CMK (cell line): Measurements from ENCODE around the gene NPAP1.
"Not testable (repeated sequence)": the region's sequence is repeated elsewhere in the genome, so short reads cannot be mapped to it uniquely, and the experiment has no call there.

Source experiments
- DNase-seq: peaks from one replicate; pipeline ENCODE4 v3.0.0-alpha.2; 2010; ENCODE audit warnings: low read depth

The NPAP1 gene, protein sequence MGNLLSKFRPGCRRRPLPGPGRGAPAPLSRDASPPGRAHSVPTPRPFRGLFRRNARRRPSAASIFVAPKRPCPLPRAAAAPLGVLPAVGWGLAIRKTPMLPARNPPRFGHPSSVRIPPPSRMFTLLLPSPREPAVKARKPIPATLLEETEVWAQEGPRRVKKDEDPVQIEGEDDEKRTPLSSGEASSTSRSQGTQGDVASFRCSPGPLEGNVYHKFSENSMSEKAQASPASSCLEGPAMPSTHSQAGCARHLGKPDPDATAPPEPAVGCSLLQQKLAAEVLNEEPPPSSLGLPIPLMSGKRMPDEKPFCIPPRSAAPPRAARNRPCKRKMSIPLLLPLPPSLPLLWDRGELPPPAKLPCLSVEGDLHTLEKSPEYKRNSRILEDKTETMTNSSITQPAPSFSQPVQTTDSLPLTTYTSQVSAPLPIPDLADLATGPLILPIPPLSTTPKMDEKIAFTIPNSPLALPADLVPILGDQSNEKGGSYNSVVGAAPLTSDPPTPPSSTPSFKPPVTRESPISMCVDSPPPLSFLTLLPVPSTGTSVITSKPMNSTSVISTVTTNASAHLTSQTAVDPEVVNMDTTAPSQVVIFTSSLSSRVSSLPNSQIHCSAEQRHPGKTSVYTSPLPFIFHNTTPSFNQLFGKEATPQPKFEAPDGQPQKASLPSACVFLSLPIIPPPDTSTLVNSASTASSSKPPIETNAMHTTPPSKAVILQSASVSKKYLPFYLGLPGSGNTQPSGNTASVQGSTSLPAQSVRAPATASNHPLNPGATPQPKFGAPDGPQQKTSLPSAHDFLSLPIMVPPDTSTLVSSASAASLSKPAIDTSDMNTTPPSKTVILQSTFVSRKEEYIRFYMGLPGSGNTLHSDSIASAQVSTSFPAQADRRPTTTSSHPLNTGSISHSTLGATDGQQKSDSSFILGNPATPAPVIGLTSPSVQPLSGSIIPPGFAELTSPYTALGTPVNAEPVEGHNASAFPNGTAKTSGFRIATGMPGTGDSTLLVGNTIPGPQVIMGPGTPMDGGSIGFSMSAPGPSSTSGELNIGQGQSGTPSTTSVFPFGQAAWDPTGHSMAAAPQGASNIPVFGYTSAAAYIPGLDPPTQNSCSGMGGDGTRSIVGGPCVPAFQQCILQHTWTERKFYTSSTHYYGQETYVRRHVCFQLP

DNA sequence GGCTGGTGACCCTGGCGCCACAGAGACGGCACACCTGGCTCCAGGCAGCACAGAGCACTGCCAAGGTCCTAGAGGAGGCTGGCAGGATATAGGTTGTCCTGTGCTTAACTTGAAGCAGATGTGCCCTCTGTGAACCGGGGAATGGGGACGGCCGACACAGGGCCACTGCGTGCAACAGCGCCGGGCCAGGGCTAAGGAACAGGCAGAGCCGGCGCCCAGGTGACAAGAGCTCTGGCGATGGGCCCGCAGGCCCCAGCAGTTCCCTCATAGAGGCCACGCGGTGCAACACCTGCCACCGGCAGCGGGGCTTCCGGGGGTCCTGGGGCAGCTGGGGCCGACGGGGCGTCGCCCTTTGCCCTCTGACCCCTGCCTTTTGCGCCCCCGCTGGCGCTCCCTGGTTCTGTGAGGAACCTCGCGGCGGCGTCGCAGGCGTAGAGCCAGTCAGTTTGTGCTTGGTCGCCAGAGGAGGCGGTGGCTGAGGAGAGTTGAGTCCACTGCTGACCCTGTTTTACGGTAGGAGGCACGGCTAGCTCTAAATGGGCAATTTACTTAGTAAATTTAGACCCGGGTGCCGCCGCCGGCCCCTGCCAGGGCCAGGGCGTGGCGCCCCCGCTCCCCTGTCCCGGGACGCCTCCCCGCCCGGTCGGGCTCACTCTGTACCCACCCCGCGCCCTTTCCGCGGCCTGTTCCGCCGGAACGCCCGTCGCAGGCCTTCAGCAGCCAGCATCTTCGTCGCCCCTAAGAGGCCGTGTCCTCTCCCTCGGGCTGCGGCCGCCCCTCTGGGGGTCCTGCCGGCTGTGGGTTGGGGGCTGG is at the start of gene NPAP1:
TSS of gene NPAP1 (plus strand) at position 444 of the 813 bp plus-strand sequence. CDS start at position 537, 93 bp downstream.
- no peak for DNase-seq

DNA sequence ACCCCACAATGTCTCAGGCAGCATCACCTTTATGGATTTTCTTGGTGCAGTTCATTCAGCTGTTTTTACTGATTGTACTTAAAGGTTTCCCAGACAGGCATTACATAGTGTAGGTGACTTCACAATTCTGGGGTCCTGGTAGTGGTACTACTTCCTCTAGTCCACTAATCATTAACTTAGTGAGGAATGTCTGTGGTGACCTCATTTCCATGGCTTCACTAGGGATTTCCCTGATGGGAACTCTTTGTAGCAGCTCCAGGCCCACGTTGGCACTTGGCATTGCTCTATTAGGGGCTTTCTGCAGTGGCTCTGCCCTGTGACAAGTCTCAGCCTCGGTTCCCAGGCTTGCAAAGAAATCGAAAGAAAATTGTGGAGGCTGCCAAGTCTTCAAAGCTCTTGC is 48.1 kb upstream of the NPAP1 start:
- no peak for DNase-seq

DNA sequence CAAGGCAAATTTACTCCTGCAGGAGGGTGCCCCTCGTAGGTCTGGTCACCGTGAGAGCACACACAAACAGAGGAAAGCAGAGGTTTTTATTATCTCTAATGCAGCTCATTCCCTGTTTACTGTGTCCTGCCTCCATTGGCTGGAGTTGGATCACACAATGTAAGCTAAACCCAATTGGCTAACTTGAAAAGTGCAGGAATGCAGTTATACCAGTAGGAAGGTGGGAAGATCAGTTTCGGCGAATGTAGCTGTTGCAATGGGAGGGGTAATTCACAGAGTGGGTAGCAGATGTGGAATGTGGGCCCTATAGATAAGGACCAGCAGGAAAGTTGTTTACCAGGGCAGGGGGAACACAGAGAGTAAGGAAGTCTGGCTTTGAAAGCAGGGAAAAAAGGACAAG is 42.5 kb upstream of the NPAP1 start:
- DNase-seq = no peak

DNA sequence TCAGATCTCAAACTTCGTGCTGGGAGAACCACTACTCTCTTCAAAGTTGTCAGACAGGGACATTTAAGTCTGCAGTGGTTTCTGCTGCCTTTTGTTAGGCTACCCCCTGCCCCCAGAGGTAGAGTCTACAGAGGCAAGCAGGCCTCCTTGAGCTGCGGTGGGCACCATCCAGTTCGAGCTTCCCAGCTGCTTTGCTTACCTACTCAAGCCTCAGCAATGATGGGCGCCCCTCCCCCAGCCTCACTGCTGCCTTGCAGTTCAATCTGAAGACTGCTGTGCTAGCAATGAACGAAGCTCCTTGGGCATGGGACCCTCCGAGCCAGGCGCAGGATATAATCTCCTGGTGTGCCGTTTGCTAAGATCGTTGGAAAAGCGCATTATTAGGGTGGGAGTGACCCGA is 36.2 kb upstream of the NPAP1 start:
- DNase-seq = not testable (repeated sequence)

DNA sequence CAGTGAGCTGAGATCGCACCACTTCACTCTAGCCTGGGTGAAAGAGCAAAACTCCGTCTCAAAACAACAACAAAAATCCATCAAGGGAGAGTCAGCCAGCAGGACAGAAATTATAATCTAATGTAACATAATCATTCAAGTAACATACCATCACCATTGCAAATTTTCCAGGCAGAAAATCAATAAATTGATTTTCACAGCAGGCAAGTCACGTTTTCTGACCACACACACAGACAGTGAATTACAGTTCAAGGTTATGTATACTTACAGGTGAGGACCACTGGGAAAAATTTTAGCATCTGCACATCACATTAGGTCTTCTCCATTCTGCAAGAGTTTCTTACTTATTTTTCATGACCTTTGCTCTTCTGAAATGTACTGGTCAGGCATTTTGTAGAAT is 29.9 kb upstream of the NPAP1 start:
- no peak for DNase-seq

DNA sequence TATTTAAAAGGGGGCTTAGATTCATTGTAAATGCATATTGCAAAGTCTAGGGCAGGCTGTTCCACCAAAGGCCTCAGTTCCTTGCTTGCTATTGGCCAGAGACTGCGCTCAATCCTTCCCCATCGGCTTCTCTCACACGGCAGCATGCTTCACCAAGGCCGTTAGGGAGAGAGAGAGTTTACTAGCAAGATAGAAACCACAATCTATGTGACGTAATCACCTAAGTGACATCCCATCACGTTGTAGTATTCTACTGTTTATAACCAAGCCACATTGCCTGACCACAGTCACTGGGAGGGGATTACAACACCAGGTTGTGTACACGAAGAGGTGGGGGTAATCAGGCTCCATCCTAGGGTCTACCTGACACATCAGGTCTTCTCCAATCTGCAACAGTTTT is 16.0 kb upstream of the NPAP1 start:
- no peak for DNase-seq

DNA sequence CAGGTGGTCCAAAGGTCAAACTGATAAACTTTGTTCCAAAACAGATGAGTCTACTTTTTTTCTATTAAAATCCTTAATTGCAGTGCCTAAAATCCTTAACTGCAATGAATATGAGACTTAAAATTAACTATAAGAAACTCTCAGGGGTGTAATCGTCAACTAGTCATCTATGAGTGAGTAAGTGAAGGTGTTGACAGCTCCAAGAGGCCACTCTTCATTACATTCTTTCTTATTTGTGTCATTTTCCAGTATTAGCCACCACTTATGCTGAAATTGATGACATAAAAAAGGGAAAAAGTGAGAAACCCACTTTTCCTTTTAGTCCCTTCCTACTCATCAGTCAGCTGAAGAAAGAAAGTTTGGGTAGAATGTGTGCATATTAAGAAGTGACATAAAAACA is 12.6 kb upstream of the NPAP1 start:
- DNase-seq = no peak

DNA sequence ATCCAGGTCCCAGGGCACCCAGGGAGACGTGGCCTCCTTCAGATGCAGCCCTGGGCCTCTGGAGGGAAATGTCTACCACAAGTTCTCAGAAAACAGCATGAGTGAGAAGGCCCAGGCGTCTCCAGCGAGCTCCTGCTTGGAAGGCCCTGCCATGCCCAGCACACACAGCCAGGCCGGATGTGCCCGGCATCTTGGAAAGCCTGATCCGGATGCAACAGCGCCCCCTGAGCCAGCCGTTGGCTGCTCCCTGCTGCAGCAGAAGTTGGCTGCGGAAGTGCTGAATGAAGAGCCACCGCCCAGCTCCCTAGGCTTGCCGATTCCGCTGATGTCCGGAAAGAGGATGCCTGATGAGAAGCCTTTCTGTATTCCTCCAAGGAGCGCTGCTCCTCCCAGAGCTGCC is 856 bp downstream of the NPAP1 start:
- no peak for DNase-seq

DNA sequence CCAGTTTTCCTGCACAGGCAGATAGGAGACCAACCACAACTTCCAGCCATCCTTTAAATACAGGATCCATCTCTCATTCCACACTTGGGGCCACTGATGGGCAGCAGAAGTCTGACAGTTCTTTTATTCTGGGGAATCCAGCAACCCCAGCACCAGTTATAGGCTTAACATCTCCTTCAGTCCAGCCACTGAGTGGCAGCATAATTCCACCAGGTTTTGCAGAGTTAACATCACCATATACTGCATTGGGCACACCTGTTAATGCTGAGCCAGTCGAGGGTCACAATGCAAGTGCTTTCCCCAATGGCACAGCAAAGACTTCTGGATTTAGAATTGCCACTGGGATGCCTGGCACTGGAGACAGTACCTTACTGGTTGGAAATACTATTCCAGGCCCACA is 2.9 kb downstream of the NPAP1 start:
- DNase-seq = no peak

DNA sequence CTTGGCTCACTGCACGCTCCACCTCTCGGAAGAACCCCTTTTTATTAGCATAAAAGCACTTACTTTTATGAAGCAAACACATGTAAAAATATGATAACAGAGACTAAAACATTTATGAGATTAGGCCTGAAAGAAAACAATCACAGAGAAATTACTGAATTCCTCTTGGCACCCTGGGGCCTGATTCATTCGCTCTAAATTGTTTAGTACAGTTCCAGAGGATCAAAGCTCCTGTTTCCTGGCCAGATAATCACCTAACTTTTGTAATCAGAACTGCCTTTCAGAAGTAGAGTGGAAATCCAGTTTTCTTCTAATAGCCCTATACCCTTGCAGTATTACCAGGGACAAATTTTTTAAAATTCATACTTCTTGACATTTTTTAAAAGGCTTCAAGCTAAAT is 6.4 kb downstream of the NPAP1 start:
- DNase-seq = no peak

DNA sequence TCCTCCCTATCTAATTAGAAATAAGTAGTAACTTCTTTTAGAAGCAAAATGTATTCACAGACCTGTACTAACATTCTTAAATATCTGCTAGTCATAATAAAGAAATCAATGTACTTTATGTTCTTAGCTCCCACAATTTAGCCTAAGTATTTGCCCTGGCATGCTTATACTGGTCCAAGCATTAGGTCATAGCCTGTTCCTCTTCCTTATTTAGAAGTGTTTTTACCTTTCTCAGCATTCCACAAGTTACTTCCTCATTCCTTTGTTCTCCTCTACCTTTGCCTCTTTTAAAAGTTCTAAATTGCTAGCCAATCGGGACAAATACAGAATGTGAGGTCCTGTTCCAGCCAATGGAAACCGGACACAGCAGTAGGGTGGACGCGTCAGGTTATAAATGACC is 7.3 kb downstream of the NPAP1 start:
- not testable (repeated sequence) for DNase-seq

DNA sequence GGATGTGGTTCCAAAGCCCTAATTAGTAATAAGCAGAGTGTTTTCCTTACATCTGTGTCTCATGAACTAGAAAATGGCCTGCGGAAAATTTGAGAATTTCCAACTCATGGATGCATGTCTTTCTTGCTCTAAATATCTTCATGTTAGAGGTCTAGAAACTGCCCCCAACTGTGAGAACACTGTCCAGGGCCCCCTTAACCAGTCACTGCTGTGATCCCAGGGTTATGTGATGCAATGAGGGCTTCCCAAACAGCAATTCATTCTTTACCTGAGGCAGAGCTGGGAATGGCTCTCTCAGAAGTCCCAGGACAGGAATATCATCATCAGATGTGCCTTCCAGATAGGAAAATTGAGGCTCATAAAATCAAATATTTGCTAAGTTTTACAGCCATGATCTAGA is 8.2 kb downstream of the NPAP1 start:
- no peak for DNase-seq

DNA sequence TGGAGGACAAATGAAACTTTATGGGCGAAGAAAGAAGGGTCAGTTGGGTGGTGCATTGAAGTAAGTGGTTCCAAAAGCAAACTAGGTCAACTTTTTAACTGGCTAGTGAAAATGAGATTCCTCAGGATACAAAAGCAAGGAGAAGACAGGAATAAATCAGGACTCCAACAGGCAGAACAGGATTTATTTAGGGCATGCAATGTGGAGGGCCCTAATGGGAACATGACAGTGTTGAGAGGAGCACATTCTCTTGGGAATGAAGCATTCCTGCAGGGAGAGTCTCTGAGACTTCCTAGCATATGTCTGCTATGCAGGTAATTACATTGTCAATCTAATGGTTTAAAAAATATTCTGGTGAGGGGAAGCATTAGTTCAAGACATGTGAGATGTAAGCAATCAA is 8.7 kb downstream of the NPAP1 start:
- no peak for DNase-seq

DNA sequence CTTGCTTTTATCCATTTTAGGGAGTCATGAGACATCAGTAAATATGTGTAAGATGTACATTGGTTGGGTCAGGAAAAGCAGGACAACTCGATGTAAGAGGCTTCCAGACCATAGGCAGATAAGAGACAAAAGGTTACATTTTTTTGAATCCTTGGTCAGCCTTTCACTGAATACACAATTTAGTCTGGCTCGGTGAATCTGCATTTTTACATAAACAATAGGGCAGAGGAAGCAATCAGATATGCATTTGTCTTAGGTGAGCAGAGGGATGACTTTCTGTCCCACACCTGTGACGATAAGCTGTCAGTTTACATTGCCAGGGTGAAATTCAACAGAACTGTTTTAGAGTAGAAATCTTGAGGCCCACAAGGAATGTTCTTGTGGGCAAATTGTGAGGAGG is 20.6 kb downstream of the NPAP1 start:
- DNase-seq = no peak

DNA sequence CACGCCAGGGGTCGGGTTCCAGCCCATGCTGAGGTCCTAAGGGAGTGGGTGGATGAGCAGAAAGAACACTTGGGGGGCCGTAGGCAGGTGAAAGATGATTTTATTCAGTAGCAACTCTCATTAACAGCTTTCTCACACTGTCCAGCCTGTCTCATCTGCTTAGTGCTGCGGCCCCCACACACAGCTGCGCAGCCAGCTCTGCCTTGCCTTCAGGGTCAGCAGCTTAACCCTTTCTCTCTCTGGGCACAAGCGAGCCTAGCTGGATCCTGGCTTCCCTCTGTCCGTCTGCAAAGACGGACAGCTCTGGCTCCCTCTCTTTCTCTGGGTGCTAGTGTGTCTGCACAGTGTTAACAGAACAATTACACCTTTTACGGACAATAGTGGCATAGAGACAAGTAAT is 21.3 kb downstream of the NPAP1 start:
- no peak for DNase-seq

DNA sequence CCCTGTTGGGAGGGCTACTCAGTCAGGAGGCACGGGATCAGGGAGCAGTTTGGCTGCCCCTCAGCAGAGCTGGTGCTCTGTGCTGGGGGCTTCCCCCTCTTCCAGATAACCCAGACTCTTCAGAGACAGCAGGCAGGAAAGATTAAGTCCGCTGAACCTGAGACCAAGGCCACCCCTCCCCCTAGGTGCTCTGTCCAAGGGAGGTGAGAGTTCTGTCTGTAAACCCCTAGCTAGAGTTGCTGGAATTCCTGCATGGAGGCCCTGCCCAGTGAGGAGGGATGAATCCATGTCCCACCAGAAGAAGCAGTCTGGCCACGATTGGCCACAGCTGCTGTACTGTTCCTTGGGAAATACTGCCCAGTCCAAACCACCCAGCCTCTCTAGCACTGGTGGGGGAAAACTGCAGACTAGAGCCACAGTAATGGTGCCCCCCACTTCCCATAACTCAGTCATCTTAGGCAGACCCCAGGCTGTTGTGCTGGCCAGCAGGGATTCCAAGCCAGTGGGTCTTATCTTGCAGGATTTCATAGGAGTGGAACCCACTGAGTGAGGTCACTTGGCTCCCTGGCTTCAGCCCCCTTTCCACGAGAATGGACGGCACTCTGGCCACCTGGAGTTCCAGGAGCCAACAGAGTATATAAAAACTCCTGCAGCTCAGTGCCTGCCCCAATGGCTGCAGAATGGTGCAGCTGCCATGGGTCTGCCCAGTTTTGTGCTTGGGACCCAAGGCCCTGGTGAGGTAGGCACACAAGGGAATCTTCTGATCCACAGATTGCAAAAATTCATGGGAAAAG is 42.9 kb downstream of the NPAP1 start:
- DNase-seq = no peak

DNA sequence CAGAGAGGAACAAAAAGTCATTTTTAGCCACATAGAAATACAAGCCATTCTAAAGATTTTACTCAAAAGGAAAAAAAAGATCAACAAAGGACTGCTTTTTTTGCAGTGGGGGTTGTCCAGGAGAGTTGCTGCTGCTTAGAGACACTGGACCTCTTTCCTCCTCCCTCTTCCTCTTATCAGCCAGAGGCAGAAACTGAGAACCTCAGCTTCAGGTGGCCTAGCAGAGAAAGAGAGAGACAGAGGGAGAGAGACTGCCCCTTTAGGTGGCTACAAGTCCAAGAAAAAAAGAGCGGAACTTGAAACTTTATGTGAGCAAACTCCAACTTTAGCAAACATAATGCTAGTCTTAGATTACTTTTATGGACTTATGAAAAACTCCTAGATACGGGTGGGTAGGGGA is 54.2 kb downstream of the NPAP1 start:
- DNase-seq = no peak
